Left colon (tissue), 2 donors: Measurements from ENCODE around the gene SHC2. TPM values are rescaled to one million over a fixed set of nuclear protein-coding genes. Genes with fewer than 3 reads are reported as not detected.
"Not testable (repeated sequence)": the region's sequence is repeated elsewhere in the genome, so short reads cannot be mapped to it uniquely, and the experiment has no call there.

Experiments used
- ATAC-seq: fragments of 200-7000 bp; cut with Tn5 transposase; one replicate; pipeline ENCODE4 v1.9.1; 2020; ENCODE audit warnings: mild to moderate bottlenecking, moderate library complexity
- DNase-seq, 2 donors: peaks; one replicate each; pipeline ENCODE4 v3.0.0-alpha.2; 2020
- intact Hi-C, 2 donors: fragments of 100-400 bp; cut with DNase I in 1 of 2; cut with micrococcal nuclease in 1 of 2; formaldehyde crosslinking; loops; one replicate each; pipeline versions ENCODE4 v1.11.2 to v1.14.0; 2022; cut with DNase I, micrococcal nuclease
- total RNA-seq, 2 donors: library from RNA; stranded (reverse); fragmentation: NEBNext Ultra II Directional; extraction: Animal tissue kit (Norgen Biotek cat#: 25700); gene quantifications; one replicate each; pipeline ENCODE4 v1.2.1, GENCODE V29; 2021
- donor health status: DM: no; HTN: no; CAD: no.
- donor health status: DM: yes; HTN: yes; CAD: no.

The SHC2 gene
- total RNA-seq, 2 donors from 2014 or later, result 4.7 to 9.4 TPM

GRCh38 chr19:435707-436412 lies 25.0 kb downstream of the SHC2 start:
- intact Hi-C loops, result no loop called here
- DNase-seq (no peak), ATAC-seq (no peak)

GRCh38 chr19:435056-435706 lies 25.7 kb downstream of the SHC2 start:
- intact Hi-C loops, result no loop called here
- DNase-seq (no peak), ATAC-seq (no peak)

DNA sequence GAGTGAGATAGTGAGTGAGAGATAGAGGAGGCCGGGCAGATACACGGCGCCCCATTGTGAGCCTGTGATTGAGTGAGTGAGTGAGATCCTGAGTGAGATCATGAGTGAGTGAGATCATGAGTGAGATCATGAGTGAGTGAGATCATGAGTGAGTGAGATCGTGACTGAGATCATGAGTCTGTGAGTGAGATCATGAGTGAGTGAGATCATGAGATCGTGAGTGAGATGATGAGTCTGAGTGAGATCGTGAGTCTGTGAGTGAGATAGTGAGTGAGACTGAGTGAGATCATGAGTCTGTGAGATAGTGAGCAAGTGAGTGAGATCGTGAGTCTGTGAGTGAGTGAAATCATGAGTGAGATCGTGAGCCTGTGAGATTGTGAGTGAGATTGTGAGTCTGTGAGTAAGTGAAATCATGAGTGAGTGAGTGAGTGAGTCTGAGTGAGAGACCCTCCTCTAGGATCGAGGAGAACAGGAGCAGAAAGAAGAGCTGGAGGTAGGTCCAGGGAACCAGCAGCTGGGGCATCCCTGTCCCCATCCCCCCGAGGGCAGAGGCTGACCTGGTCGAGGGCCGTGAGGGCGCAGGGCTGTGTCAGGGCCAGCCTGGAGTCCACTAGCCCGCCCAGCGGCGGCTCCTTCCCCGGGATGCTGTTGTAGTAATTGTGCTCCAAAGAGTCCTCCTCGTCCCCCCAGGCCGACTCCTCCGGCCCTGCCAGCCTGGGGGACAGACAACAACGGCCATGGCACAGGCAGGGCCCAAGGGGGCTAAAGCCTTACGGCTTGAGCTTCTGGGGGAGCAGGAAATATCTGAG lies 26.5 kb downstream of the SHC2 start:
- ATAC-seq (no peak), DNase-seq (no peak)
- intact Hi-C loops, result no loop called here

DNA sequence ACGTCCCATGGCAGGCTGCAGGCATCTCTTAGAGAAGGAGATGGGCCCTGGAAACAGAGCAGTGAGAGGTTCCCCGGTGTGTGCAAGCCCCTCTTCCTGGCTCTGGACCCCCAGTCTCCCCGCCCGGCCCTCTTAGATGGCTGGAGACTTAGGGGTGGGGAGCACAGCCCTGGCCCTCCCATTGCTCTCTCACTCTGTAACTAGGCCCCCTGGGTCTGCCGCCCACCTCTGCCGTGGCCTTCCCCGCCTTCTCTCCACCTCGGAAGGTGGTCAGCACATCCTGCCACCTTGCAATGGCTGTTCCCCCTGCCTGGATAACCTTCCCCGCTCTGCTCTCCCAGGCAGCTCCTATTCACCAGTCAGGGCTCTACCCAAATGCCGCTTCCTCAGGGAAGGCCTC lies 30.1 kb downstream of the SHC2 start:
- ATAC-seq, result no peak
- no peak for DNase-seq
- intact Hi-C loops, result no loop called here

GRCh38 chr19:428149-428548 lies 32.7 kb downstream of the SHC2 start:
- no peak for DNase-seq
- ATAC-seq, result no peak
- intact Hi-C loops, result no loop called here

DNA sequence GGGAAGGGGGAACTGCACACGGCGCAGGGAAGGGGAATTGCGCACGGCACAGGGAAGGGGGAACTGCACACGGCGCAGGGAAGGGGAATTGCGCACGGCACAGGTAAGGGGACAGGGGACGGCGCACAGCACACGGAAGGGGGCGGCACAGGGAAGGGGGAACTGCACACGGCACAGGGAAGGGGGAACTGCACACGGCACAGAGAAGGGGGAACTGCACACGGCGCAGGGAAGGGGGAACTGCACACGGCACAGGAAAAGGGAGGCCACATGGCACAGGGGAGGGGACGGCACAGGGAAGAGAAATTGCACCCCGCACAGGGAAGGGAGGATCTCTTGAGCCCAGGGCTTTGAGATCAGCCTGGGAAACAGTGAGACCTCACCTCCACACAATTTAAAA lies 33.2 kb downstream of the SHC2 start:
- ATAC-seq, intact Hi-C loops, DNase-seq: not testable (repeated sequence)

GRCh38 chr19:426725-427445 lies 33.9 kb downstream of the SHC2 start:
- DNase-seq (no peak), ATAC-seq (no peak)
- intact Hi-C loops, result no loop called here

- intact Hi-C loops, result no loop called here
- no peak for ATAC-seq
- no peak for DNase-seq
These were observed 35.8 kb downstream of the SHC2 start for GRCh38 chr19:425056-425455.

DNA sequence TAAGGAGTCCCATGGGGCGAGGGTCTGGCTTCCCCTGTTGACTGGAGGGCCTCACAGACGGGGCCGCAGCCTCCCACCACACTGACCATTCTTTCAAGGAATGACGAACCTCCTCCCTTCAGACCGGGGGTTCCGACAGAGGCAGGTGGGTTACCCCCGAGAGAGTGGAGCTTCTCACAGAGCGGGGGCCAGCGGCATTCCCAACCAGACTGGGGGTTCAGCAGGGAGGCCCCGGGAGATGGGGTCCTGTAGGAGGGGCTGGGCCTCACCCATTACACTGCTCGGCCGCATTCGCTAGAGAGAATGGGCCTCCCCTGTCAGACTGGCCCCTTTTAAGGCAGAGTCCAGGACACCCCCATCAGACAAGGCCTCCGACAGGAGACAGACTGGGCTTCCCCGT lies 36.3 kb downstream of the SHC2 start:
- ATAC-seq, result no peak
- intact Hi-C loops, result no loop called here
- DNase-seq, result no peak

DNA sequence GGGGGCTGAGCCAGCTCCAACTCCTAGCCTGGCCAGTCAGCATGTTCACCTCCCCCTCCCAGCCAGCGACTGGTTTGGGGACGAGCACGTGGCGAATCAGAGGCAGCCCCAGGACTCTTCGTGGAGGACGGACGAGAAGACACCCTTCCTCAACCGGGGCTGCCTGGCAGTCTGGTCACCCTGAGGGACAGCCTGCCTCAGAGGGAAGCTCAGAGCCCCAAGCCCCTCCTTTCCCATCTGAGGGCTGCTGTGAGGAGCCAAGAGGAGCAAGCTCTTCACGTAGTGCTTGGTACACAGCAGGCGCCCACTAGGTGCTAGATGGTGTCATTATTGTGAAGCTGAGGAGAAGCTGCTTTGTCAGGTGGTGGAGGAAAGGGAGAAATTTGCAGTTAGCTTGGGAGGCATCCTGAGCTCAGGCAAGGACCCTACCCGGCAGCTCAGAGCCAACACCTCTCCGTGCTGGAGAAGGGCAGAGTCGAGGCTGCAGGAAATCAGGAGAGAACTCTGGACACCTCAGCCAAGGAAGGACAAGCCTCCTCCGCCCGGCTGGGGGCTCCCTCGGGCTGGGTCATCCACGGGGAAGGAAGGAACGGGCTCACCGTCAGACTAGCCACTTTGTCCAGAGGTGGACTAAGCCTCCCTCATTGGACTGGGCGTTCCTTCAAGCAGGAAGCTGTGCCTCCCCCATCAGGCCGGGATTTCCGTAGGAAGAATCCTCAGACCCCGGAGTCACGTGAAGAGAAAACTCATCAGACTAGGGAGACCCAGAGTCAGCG lies 37.0 kb downstream of the SHC2 start:
- intact Hi-C loops, result no loop called here
- no peak for ATAC-seq
- DNase-seq, result no peak

DNA sequence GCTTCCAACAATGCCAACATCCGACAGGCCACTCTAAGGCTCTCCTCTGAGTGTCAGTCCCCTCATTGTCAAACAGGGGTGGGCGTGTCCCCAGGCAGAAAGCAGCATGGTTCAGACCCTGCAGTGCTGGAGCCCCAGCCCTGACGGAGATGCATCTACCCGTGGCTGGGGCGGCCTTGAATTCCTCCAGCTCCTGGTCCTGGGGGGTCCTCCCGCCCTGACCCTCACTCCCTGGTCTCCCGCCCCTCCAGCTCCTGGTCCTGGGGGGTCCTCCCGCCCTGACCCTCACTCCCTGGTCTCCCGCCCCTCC lies 38.0 kb downstream of the SHC2 start:
- DNase-seq, intact Hi-C loops, ATAC-seq: not testable (repeated sequence)

- no peak for ATAC-seq
- intact Hi-C loops, result no loop called here
- no peak for DNase-seq
These were observed 38.5 kb downstream of the SHC2 start for GRCh38 chr19:422213-422916.

GRCh38 chr19:419721-420515 lies 40.9 kb downstream of the SHC2 start:
- DNase-seq, result no peak
- ATAC-seq, result no peak
- intact Hi-C loops, result no loop called here

DNA sequence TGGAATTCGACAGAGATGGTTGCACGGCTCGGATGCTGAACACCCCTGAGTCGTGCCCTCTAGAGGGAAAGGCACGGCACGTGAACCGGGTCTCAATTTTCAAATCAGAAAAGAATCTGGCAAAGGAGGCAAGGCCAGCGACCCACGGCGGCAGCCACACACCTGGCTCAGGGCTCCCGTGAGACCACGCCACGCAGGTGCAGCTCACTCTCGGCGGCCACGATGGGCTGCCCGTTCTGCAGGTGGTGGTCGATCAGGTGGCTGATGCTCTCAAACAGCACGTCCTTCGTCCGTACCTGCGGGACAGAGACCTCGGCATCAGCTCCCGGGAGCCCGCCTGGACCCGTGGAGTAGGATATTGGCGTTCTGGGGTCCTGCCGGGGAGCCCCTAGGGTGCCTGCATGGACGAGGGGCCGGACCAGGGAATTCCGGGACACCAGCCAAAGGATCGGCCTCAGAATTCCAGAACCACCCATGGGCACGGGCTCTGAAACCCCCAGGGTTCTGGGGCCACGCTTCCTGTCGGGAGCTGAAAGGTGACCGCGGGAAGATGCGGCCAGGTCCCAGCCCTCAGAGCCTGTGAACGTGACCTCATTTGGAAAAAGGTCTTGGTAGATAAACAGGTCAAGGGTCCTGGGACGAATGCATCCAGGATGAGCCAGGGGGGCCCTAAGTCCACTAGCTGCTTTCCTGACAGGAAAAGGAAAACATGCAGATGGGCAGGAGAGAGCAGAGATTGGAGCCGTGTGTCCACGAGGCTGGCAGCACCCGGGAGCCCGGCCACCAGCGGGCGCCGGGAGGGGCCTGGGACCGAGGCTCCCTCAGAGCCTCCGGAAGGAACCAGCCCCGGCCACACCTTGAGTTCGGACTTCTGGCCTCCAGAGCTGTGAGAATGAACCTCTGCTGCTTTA lies 41.8 kb downstream of the SHC2 start:
- no peak for DNase-seq
- ATAC-seq, result no peak
- intact Hi-C loops, result no loop called here

DNA sequence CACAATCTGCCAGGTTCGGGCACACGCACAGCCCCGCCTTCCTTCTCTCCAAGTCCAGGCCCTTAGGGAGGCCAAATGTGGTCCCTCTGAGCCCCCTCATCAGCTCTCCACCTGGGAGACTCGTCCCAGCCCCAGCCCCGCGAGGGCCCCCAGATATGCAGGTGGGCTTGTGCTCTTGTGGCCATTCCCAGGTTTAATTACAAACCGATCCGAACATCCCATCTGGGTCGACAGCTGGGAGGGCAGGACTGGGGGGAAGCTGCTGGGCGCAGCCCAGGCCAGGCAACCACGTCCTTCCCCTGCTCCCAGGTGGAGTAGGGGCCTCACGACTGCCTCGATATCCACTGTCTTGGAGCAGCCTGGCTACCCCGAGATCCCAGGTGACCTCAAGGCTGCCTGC lies 44.4 kb downstream of the SHC2 start:
- intact Hi-C loops, result no loop called here

DNA sequence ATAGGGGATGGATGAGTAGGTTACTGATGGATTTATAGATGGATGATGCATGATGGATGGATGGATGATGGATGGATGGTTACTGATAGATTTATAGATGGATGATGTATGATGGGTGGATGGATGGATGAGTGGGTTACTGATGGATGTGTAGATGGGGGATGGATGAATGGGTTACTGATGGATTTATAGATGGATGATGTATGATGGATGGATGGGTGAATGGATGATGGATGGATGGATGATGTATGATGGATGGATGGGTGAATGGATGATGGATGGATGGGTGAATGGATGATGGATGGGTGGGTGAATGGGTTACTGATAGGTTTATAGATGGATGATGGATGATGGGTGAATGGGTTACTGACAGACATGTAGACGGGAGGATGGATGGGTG lies 45.5 kb downstream of the SHC2 start:
- ATAC-seq (no peak), DNase-seq (no peak)
- intact Hi-C loops, result no loop called here

More for the DNA sequence above, 44.4 kb downstream of the SHC2 start:
- ATAC-seq (no peak), DNase-seq (no peak)
